ENCODE measurements around the gene KCNK13.

The KCNK13 gene

GRCh38 chr14:90137807-90138206, 76.0 kb downstream of the KCNK13 start:
- DNase-seq = no peak

DNA sequence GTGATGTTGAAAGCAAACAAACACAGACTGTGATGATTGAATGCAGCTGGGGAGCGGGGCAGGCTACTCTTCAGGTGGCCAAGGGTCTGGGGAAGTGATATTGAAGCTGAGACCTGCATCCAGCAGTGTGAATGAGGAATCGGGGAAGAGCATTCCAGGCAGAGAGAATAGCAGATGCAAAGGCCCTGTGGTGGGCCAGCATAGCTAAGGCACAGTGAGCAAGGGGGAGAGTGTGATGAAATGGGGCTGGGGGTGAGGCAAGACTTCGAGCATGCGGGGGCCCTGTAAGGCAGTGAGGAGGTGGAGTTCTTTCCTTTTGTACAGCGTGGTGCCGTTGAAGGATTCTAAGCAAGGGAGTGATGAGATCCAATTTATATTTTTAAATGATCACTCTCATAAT, 77.4 kb downstream of the KCNK13 start:
- no peak for DNase-seq

- DNase-seq = no peak
Measured at GRCh38 chr14:90140298-90140955, 78.6 kb downstream of the KCNK13 start.

GRCh38 chr14:90140956-90141316, 79.1 kb downstream of the KCNK13 start:
- DNase-seq = no peak

DNA sequence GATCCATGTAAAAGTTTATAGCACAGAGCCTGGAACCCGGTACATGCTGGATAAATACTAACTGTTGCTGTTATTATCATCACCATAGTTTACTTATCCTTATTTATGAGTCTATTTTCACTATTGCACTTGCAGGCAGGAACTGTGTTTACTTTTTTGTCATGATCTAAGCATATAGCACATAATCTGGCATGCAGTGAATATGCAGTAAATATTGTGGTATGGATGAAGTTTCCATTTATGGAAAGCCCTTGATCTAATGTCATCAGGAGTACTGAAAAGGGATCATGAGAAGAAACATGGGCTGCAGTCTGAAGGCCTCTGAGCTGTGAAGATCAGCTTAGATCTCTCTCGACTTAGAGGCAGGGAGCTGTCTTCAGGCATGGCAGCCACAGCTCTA, 91.6 kb downstream of the KCNK13 start:
- DNase-seq = no peak

DNA sequence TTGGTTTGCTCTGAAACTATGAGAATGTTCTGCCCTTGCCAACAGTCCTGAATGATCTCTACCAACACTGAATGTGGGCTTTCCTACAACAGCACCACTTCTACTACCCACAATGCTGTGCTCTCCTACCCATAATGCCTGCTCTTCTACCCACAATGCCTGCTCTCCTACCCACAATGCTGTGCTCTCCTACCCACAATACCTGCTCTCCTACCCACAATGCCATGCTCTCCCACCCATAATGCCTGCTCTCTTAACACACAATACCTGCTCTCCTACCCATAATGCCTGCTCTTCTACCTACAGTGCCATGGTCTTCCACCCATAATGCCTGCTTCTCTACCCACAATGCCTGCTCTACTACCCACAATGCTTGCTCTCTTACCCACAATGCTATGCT, 92.3 kb downstream of the KCNK13 start:
- no peak for DNase-seq

DNA sequence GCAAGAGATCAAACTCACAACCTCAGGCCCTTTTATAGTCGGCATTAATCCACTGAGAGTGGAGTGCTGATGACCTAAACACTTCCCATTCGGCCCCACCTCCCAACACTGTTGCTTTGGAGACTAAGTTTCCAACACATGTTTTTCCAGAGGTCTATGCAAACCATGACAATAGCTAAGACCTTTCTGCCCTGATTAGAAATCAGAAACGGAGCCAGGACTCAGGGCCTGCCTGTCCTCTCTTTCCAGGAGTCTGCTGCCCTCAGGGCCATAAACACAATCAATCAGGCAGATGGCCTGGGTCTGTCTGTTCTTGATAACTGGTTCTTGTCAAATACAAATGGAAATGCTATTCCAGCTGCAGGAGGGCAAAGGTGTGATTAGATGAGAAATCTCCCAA, 97.4 kb downstream of the KCNK13 start:
- DNase-seq = no peak

- DNase-seq = no peak
Measured at GRCh38 chr14:90159688-90160087, 97.9 kb downstream of the KCNK13 start.

DNA sequence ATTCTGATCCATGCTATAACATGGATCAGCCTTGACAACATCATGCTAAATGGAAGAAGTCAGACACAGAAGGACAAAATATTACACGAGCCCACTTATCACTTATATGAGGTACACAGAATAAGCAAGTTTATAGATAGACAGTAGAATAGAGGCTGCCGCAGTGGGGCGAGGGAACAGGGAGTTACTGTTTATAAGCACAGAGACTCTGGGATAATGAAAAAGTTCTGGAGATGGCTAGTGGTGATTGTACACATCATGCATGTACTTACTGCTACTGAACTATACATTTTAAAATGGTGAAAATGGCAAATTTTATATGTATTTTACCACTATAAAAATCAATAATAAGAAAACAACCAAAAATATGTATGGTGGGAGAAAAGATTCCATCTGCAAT, 99.3 kb downstream of the KCNK13 start:
- no peak for DNase-seq

DNA sequence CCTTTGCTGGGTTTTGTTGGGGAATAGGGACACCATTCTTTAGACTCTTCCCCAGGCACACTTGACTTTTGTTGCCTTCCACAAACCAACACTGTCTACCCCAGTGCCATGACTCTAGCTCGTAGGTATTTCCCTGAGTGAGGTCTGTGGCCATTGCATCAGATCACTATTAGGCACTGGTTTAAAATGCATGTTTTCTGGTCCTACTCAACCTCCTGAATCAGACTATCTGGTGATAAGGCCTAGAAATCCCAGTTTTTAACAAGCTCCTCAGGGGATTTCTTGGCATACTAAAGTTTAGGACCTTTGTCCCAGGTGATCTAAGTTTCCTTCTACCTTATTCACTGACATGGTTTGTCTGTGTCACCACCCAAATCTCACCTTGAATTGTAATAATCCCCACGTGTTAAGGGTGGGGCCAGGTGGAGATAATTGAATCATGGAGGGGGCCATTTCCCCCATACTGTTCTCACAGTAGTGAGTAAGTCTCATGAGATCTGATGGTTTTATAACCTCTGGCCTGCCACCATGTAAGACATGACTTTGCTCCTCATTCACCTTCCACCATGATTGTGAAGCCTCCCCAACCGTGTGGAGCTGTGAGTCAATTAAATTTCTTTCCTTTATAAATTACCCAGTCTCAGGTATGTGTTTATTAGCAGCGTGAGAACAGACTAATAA, 106.8 kb downstream of the KCNK13 start:
- DNase-seq = no peak

- no peak for DNase-seq
Measured at GRCh38 chr14:90175631-90176030, 113.8 kb downstream of the KCNK13 start.

DNA sequence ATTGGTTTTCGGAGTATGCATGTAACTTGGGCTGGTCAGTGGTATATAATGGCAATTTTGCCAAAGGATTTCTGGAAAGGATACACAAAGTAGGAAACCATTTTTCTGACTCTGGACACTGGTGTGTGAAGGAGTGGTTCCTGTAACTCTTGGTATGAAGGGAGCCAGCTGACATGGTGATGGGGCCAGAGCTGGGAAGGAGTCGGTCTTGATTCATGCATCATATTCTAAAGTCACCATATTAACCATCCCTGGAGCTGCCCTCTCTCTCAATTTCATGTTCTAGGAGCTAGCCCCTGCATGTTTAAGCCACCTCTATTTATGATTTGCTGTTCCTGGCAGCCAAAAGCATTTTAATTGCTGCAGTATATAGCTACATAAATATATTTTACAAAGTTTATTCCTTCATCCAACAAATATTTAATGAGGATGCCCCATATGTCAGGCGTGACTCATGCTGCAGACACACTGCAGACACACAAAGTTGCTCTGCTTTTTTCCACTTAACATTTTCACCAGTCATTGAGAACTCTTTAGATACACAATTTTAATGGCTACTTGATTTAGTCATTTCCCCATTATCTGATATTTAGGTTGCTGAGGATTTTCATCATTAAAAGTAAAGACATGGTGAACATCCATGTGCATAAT, 115.9 kb downstream of the KCNK13 start:
- no peak for DNase-seq

- DNase-seq = no peak
Measured at GRCh38 chr14:90179357-90179756, 117.6 kb downstream of the KCNK13 start.

DNA sequence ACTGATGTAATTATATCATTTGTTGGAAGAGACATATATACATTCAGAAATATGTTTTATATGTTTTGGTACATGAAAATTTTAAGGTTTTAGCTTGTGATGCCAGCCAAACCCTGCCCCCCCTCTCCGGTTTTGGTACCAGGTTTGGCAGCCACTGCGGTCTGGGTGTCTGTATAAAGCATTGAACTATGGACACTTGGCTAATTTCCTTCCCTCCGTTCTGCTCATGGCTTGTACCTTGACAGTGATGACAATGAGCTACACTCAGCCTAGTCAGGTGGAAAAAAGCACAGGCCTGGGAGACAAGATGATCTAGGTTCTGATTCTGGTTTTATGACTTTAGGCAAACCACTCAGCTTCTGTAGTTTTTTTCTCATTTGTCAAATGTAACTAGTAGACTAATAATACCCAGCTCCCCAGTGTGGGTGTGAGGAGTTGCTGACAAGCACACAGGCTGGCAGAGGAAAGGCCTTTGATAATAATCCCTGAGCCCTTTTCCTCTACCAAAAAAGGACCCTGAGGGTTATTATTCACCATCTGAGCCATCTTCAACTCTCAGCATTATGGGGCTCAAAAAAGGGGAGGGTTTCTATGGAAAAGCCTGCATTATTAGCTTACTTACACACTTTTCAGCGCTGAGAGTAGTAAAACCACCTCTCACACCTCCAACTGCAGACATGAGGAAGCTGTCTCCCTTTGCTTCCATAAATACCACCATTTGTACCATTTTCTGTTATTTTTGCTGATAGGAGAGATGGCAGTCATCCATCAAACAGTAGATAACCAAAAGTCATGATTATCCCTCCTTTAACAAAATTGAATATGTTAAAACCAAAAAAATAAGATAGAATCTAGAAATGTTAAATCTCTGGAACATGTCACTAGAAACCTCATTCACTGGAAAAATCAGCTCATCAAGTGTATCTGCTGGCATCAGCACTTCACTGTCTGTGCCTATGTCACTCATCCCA, 118.3 kb downstream of the KCNK13 start:
- DNase-seq = no peak

GRCh38 chr14:90184094-90184493, 122.3 kb downstream of the KCNK13 start:
- DNase-seq = no peak

DNA sequence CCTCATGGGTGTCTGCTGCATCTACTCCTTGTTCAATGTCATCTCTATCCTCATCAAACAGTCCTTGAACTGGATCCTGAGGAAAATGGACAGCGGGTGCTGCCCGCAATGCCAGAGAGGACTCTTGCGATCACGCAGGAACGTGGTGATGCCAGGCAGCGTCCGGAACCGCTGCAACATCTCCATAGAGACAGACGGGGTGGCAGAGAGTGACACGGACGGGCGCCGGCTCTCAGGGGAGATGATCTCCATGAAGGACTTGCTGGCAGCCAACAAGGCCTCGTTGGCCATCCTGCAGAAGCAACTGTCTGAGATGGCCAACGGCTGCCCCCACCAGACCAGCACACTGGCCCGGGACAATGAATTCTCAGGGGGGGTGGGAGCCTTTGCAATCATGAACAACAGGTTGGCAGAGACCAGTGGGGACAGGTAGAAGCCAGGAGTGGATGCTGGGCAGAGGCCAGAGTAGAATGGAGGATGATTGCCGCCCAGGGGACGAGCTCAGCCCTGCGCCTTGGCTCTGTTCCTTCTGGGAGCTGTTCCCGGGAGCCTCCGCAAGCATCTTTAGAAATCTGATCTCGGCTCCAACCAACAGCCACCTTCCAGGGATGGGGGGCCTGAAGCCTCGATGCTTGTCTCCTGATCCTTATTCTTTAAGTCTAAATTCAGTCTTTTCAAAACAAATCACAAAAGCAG, 122.9 kb downstream of the KCNK13 start:
- DNase-seq = no peak

DNA sequence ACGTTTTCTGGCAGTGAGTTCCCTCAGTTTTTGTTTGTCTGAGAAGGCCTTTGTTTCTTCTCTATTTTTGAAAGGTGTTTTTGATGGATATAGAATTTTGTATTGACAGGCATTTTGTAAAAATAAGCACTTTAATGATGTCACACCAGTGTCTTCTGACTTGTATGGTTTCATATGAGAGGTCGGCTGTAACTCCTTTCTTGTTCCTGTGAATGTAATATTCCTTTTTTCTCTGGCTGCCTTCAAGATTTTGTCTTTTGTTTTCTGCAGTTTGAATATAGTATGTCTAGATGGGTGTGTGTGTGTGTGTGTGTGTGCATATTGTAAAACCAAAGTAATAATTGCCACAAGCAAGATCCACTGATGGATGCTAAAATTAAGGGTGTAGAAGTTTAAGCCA, 126.8 kb downstream of the KCNK13 start:
- DNase-seq = no peak

GRCh38 chr14:90191154-90191553, 129.4 kb downstream of the KCNK13 start:
- no peak for DNase-seq

DNA sequence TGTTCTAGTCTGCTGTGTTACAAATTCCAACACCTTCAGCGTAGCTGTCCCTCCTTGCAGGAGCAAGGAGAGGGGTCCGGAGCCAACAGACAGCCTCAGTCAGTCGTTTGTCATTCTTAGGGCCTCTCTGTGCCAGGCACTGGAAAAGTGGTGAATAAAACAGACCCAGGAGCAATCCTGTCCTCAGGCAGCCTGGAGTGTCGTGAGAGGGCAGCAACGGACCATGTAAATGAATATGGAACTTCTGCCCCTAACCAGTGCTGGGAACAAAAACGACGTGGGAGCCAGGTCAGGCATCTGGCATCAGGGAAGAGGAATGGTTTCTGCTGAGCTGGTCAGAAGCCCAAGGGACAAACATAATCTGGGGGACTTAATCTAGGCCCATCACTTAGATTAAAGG, 129.8 kb downstream of the KCNK13 start:
- DNase-seq = no peak

- peak; percentile 29 for DNase-seq
Measured at GRCh38 chr14:90193925-90194324, 132.1 kb downstream of the KCNK13 start.

DNA sequence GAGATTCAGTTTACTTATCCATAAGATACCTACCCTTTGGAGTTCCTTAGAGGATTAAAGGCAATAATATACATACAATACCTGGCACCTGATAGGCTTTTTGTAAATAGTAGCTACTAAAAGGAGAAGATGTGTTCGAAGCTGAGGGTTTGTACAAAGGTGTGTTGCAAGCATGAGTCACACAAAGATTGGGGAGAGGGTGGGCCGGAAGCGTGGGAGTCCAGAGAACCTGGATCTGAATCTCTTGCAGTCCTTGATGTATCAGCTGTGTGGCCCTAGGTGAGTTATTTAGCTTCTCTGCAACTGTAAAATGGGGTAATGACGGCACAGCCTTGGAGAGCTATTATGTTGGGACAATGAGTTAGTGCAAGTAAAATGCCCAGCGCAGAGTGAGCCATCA, 132.9 kb downstream of the KCNK13 start:
- DNase-seq = no peak

DNA sequence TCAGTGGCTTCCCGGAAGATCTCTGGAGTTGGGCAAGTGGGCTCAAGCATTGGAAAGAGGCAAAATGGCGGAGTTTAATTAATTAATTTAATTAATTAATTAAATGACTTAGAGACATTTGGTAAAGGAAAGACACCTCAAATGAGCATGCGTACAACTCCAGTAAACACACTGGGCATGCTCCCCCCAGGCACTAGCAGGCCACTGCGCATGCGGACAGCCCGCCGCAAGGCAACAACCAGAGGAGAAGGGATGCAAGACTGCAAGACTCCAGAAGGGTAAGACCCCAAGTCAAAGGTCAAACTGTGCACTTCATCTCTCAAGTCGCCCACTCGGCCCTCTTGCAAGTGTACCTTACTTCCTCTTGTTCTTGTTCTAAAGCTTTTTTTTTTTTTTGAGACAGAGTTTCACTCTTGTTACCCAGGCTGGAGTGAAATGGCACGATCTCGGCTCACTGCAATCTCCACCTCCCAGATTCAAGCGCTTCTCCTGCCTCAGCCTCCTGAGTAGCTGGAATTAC, 136.8 kb downstream of the KCNK13 start:
- no peak for DNase-seq

All from activated CD4-positive, alpha-beta T cell treated with anti-CD3 and anti-CD28 coated beads, Interleukin-10, Interleukin-2, amounts not matched to agents 100 ng/mL and 50 ng/mL, durations not matched to agents 16 hours and 8 hours (primary cell).